ENCODE data around the gene PLEKHH1.

The PLEKHH1 gene

DNA sequence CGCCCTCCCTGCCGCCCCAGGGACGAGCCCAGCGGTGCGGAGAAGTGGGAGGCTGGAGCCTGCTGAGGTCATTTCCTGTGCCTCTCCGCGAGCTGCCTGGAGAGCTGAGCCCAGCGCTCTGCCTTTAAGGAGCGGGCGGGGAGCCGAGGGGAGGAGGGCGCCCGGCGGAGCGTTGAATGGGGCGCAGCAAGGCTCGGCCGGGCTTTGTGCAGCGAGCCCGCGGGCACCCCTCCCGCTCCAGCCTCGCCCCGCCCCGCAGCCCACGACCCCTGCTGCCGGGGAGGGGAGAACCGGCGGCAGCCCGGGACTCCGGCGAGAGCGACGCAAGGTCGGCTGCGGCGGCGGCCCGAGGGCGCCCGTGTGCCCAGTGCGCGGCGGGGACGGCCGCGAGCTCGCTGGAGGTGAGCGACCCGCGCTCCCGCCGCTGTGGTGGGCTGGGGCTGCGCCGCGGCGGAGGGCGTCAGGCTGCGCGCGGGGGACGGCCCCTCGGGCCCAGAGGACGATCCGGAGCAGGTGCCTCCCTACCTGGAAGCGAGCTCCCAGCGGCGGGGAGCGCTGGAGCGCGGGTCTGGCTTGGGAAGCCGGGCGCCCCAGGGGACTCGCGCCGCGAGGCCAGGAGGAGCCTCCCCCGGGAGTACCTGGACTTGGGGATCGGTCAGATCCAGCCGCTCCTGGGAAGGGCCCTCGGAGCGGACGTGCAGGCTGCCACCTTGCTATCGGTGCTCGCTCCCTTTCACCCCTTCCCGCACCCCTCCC is at the start of gene PLEKHH1:
PLEKHH1 (plus strand) TSS at position 293 of the 756 bp plus-strand sequence. CDS start 8,578 bp downstream, outside the sequence.
- Histone ChIP-seq H3K4me1 (ENCODE audit: control insufficient read depth, insufficient read depth, low read length) (no peaks in the 10 kb centered on the region), H3K4me3 (ENCODE audit: low read depth, low read length) (peak within 1 kb of the TSS; percentile 71), H3K27ac (ENCODE audit: extremely low read depth, low read depth, low read length) (peak within 1 kb of the TSS; percentile 94), H3K9me3 (ENCODE audit: control insufficient read depth, insufficient read depth, low read depth, low read length) (no peaks in the 10 kb centered on the region), H3K36me3 (ENCODE audit: control insufficient read depth in 2 of 2, insufficient read depth in 1 of 2, low read length in 2 of 2) (no peaks in the 10 kb centered on the region)
- ChIA-PET CTCF (interaction anchor here (0.9 to 2.8 kb wide), 5 partner anchors 11 to 173 kb away, joined by 3 to 20 read pairs (median 4); partner anchors contain the start of genes ATP6V1D and EIF2S1), POLR2A (interaction anchor here (0.9 to 2.7 kb wide), 11 partner anchors 9 to 171 kb away, joined by 3 to 13 read pairs (median 3); partner anchors contain the start of genes PIGH and RDH11)
- TF ChIP-seq ZNF423 (tag by site-specific recombination; IDR thresholded peaks at IDR 0.05) (peak; percentile 81; the same call in 1 of the 2 replicates), ZNF221 (tag by site-specific recombination; IDR thresholded peaks at IDR 0.05; ENCODE audit: borderline replicate concordance) (no peak), KLF8 (tag by site-specific recombination; IDR thresholded peaks at IDR 0.05) (0 out of 2 replicates have a peak, but pooled peaks have one; percentile 49), ZNF792 (tag by site-specific recombination; IDR thresholded peaks at IDR 0.05) (no peak), KLF1 (tag by site-specific recombination; IDR thresholded peaks at IDR 0.05) (0 out of 2 replicates have a peak, but pooled peaks have one; percentile 24), REPIN1 (tag by site-specific recombination; IDR thresholded peaks at IDR 0.05; ENCODE audit: low read depth) (no peak), ZNF707 (tag by site-specific recombination; IDR thresholded peaks at IDR 0.05) (no peak), ZNF24 (tag by site-specific recombination; IDR thresholded peaks at IDR 0.05) (no peak), MEIS1 (CRISPR knock-in tag; IDR thresholded peaks at IDR 0.05; ENCODE audit: borderline replicate concordance) (peak; percentile 39; the same call in 1 of the 2 replicates), ZNF654 (tag by site-specific recombination; IDR thresholded peaks at IDR 0.05; ENCODE audit: low read depth) (no peak), ZBTB20 (tag by site-specific recombination; IDR thresholded peaks at IDR 0.05) (peak; percentile 37), ZNF19 (tag by site-specific recombination; IDR thresholded peaks at IDR 0.05; ENCODE audit: low read depth) (no peak), SCRT2 (tag by site-specific recombination; IDR thresholded peaks at IDR 0.05) (peak; percentile 52; the same call in 1 of the 2 replicates), ZNF701 (tag by site-specific recombination; IDR thresholded peaks at IDR 0.05) (no peak), HOXC10 (CRISPR knock-in tag; IDR thresholded peaks at IDR 0.05) (no peak), ZNF157 (tag by site-specific recombination; IDR thresholded peaks at IDR 0.05) (no peak), ZNF670 (tag by site-specific recombination; IDR thresholded peaks at IDR 0.05; ENCODE audit: low read depth) (no peak), EGR2 (tag by site-specific recombination; IDR thresholded peaks at IDR 0.05; ENCODE audit: low read depth) (0 out of 2 replicates have a peak, but pooled peaks have one; percentile 24), ZNF426 (tag by site-specific recombination; IDR thresholded peaks at IDR 0.05) (no peak), ZNF394 (tag by site-specific recombination; IDR thresholded peaks at IDR 0.05; ENCODE audit: borderline replicate concordance) (peak; percentile 61), GLI4 (tag by site-specific recombination; IDR thresholded peaks at IDR 0.05) (no peak), BCL11A (tag by site-specific recombination; IDR thresholded peaks at IDR 0.05; ENCODE audit: low read depth) (no peak), ZNF660 (tag by site-specific recombination; IDR thresholded peaks at IDR 0.05) (0 out of 2 replicates have a peak, but pooled peaks have one; percentile 58), SP2 (tag by site-specific recombination; IDR thresholded peaks at IDR 0.05) (peak; percentile 61), ZNF677 (tag by site-specific recombination; IDR thresholded peaks at IDR 0.05) (0 out of 2 replicates have a peak, but pooled peaks have one; percentile 42), ZNF23 (tag by site-specific recombination; IDR thresholded peaks at IDR 0.05; ENCODE audit: borderline replicate concordance) (no peak), ZNF292 (tag by site-specific recombination; IDR thresholded peaks at IDR 0.05; ENCODE audit: borderline replicate concordance, low read depth) (no peak), ZFP69B (tag by site-specific recombination; IDR thresholded peaks at IDR 0.05) (no peak), ZNF175 (tag by site-specific recombination; IDR thresholded peaks at IDR 0.05) (no peak), ZNF341 (tag by site-specific recombination; IDR thresholded peaks at IDR 0.05; ENCODE audit: low read depth) (peak; percentile 50; the same call in 1 of the 2 replicates), ZXDB (tag by site-specific recombination; IDR thresholded peaks at IDR 0.05) (peak; percentile 55), ZNF623 (tag by site-specific recombination; IDR thresholded peaks at IDR 0.05) (no peak), ZNF596 (tag by site-specific recombination; IDR thresholded peaks at IDR 0.05) (no peak)
- TF ChIP-seq, protein P1, sequence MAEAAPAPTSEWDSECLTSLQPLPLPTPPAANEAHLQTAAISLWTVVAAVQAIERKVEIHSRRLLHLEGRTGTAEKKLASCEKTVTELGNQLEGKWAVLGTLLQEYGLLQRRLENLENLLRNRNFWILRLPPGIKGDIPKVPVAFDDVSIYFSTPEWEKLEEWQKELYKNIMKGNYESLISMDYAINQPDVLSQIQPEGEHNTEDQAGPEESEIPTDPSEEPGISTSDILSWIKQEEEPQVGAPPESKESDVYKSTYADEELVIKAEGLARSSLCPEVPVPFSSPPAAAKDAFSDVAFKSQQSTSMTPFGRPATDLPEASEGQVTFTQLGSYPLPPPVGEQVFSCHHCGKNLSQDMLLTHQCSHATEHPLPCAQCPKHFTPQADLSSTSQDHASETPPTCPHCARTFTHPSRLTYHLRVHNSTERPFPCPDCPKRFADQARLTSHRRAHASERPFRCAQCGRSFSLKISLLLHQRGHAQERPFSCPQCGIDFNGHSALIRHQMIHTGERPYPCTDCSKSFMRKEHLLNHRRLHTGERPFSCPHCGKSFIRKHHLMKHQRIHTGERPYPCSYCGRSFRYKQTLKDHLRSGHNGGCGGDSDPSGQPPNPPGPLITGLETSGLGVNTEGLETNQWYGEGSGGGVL (tag by site-specific recombination; IDR thresholded peaks at IDR 0.05), result peak; percentile 61
- TF ChIP-seq, protein P2, sequence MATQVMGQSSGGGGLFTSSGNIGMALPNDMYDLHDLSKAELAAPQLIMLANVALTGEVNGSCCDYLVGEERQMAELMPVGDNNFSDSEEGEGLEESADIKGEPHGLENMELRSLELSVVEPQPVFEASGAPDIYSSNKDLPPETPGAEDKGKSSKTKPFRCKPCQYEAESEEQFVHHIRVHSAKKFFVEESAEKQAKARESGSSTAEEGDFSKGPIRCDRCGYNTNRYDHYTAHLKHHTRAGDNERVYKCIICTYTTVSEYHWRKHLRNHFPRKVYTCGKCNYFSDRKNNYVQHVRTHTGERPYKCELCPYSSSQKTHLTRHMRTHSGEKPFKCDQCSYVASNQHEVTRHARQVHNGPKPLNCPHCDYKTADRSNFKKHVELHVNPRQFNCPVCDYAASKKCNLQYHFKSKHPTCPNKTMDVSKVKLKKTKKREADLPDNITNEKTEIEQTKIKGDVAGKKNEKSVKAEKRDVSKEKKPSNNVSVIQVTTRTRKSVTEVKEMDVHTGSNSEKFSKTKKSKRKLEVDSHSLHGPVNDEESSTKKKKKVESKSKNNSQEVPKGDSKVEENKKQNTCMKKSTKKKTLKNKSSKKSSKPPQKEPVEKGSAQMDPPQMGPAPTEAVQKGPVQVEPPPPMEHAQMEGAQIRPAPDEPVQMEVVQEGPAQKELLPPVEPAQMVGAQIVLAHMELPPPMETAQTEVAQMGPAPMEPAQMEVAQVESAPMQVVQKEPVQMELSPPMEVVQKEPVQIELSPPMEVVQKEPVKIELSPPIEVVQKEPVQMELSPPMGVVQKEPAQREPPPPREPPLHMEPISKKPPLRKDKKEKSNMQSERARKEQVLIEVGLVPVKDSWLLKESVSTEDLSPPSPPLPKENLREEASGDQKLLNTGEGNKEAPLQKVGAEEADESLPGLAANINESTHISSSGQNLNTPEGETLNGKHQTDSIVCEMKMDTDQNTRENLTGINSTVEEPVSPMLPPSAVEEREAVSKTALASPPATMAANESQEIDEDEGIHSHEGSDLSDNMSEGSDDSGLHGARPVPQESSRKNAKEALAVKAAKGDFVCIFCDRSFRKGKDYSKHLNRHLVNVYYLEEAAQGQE (tag by site-specific recombination; IDR thresholded peaks at IDR 0.05), result no peak
